Measurements from ENCODE around the gene TMEM236.

DNA sequence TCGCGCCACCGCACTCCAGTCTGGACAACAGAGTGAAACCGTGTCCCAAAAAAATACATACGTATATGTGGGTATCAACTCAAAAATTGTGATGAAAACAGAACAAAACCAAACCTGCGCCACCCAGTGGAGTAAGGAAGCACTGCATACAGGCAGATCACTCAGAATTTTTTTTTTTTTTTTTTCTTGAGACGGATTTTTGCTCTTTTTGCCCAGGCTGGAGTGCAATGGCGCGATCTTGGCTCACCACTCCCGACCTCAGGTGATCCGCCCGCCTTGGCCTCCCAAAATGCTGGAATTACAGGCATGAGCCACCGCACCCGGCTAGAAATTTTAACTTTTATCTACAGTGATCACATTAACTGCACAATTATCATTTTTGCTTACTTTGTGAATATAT lies 9.1 kb upstream of the TMEM236 start:
- TF ChIP-seq, protein P1, sequence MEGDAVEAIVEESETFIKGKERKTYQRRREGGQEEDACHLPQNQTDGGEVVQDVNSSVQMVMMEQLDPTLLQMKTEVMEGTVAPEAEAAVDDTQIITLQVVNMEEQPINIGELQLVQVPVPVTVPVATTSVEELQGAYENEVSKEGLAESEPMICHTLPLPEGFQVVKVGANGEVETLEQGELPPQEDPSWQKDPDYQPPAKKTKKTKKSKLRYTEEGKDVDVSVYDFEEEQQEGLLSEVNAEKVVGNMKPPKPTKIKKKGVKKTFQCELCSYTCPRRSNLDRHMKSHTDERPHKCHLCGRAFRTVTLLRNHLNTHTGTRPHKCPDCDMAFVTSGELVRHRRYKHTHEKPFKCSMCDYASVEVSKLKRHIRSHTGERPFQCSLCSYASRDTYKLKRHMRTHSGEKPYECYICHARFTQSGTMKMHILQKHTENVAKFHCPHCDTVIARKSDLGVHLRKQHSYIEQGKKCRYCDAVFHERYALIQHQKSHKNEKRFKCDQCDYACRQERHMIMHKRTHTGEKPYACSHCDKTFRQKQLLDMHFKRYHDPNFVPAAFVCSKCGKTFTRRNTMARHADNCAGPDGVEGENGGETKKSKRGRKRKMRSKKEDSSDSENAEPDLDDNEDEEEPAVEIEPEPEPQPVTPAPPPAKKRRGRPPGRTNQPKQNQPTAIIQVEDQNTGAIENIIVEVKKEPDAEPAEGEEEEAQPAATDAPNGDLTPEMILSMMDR (IDR thresholded peaks at IDR 0.05) = peak; percentile 62 to 93 (median 82)
- TF ChIP-seq POLR2A (IDR thresholded peaks at IDR 0.05) = no peak

Measured in sigmoid colon (tissue), 3 donors.